GM12801 (cell line): Measurements from ENCODE around the gene STX7.

Source experiments
- TF ChIP-seq, protein P1 (sequence below): IDR thresholded peaks from one replicate; pipeline ENCODE4 v1.5.1; 2011; ENCODE audit warnings: control low read depth; ENCODE audit not compliant: insufficient read length; ENCODE audit errors: extremely low read depth

STX7 gene

DNA sequence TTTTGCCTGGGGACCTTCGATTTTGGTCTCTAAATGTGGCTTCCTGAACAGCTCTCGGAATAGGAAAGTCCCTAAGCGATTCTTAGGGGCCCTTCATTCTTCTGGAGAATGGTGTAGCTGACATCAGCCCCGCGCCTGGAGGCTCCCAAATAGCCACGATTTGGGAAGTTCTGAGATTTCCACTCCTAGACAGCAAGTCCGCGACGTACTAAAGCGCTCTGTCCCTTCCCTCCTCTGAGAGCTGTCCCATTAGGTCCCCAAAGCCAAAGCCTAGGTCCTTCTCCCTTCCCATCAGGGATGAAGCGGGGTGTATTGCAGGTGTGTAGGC, 112.4 kb downstream of the STX7 start:
- TF ChIP-seq, protein P1, sequence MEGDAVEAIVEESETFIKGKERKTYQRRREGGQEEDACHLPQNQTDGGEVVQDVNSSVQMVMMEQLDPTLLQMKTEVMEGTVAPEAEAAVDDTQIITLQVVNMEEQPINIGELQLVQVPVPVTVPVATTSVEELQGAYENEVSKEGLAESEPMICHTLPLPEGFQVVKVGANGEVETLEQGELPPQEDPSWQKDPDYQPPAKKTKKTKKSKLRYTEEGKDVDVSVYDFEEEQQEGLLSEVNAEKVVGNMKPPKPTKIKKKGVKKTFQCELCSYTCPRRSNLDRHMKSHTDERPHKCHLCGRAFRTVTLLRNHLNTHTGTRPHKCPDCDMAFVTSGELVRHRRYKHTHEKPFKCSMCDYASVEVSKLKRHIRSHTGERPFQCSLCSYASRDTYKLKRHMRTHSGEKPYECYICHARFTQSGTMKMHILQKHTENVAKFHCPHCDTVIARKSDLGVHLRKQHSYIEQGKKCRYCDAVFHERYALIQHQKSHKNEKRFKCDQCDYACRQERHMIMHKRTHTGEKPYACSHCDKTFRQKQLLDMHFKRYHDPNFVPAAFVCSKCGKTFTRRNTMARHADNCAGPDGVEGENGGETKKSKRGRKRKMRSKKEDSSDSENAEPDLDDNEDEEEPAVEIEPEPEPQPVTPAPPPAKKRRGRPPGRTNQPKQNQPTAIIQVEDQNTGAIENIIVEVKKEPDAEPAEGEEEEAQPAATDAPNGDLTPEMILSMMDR = no peak

GRCh38 chr6:132399376-132400074, 113.4 kb downstream of the STX7 start:
- TF ChIP-seq, protein P1 = no peak
